ENCODE measurements around the gene CHL1. TPM values are rescaled to one million over a fixed set of nuclear protein-coding genes. Genes with fewer than 3 reads are reported as not detected.

The CHL1 gene
- total and polyA plus RNA-seq, 8 donors: 0.23 to 3.4 (median 2.0) TPM

DNA sequence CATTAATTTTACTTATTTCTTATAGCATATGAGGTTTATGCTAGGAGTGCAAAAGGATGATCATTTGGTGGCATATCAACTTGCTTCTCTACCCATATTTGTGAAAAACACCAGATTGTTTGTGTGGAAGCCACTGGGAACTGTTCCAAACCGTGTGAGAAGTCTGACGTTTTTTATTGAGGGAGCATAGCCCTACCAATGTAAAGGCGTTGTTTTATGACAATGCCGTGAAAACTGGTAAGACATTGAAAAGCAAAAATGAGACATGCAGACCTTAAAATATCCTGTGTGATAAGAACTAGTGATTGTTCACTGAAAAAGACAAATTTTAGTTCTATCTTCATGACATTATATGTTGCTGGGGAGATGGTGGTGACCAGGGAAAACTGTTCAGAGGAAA, 87.8 kb downstream of the CHL1 start:
- no peaks in the 10 kb centered on the region for H3K27me3 ChIP-seq
- H3K4me1 ChIP-seq: no peaks in the 10 kb centered on the region
- intact Hi-C loops (cut with DNase I): no loop called here
- no peak for DNase-seq
- FAIRE-seq: no peak
- H3K4me3 ChIP-seq: no peak overlapping the region
- TF ChIP-seq, protein P1, sequence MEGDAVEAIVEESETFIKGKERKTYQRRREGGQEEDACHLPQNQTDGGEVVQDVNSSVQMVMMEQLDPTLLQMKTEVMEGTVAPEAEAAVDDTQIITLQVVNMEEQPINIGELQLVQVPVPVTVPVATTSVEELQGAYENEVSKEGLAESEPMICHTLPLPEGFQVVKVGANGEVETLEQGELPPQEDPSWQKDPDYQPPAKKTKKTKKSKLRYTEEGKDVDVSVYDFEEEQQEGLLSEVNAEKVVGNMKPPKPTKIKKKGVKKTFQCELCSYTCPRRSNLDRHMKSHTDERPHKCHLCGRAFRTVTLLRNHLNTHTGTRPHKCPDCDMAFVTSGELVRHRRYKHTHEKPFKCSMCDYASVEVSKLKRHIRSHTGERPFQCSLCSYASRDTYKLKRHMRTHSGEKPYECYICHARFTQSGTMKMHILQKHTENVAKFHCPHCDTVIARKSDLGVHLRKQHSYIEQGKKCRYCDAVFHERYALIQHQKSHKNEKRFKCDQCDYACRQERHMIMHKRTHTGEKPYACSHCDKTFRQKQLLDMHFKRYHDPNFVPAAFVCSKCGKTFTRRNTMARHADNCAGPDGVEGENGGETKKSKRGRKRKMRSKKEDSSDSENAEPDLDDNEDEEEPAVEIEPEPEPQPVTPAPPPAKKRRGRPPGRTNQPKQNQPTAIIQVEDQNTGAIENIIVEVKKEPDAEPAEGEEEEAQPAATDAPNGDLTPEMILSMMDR (IDR thresholded peaks at IDR 0.05): no peak
- H3K9me3 ChIP-seq: no peaks in the 10 kb centered on the region
- 54 to 56% methylated on average over 4 of the region's 4 CpGs for WGBS, 2 donors
- H3K27ac ChIP-seq: no peak overlapping the region
- no peaks in the 10 kb centered on the region for H3K36me3 ChIP-seq
- no peak for ATAC-seq

DNA sequence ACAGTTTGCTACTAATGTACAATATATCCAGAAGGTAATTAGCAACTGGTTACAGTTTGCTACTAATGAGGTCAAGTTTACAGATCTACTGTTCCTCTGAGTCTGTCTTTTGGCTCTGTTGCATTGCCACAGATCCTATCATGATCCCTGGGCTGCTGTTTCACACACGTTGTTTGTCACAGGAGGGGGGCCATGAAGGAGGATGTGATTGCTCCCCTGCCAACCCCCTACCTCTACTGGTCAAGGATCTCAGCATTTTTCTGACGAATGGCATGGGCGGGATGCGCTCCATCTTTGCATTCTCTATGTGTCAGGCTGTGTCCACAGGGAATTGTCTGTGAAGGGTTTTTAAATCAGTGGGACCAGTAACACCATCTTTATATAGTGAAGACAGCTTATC, 91.9 kb downstream of the CHL1 start:
- H3K27me3 ChIP-seq: peaks cover 0 to 3% (median 0%) of the 10 kb centered on the region in 4 donors
- no peaks in the 10 kb centered on the region for H3K9me3 ChIP-seq
- H3K27ac ChIP-seq: no peak overlapping the region
- intact Hi-C loops (cut with DNase I): no loop called here
- 57 to 59% methylated on average over 4 of the region's 4 CpGs for WGBS, 2 donors
- H3K36me3 ChIP-seq: no peaks in the 10 kb centered on the region
- ATAC-seq (no peak), DNase-seq (no peak), FAIRE-seq (no peak)
- no peaks in the 10 kb centered on the region for H3K4me1 ChIP-seq
- TF ChIP-seq, protein P1 (IDR thresholded peaks at IDR 0.05): no peak
- H3K4me3 ChIP-seq: no peak overlapping the region

DNA sequence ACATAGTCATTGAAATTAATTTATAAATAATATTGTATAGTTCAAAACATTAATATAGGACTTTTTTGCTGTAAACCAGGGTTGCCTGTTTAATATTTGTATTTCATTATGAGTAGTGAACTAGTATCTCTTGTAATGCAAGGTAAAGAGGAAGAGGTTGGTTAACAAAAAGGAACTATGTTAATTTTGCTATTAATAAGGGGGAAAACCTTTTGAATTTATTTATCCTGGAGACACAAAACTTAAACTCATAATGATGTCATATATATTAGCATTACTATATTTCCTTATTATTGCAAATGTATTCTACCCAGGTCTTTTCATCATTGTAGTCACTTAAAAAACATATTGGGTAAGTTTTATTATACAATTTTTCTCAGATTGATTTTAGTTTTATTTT, 94.5 kb downstream of the CHL1 start:
- TF ChIP-seq, protein P1 (IDR thresholded peaks at IDR 0.05): no peak
- intact Hi-C loops (cut with DNase I): no loop called here

DNA sequence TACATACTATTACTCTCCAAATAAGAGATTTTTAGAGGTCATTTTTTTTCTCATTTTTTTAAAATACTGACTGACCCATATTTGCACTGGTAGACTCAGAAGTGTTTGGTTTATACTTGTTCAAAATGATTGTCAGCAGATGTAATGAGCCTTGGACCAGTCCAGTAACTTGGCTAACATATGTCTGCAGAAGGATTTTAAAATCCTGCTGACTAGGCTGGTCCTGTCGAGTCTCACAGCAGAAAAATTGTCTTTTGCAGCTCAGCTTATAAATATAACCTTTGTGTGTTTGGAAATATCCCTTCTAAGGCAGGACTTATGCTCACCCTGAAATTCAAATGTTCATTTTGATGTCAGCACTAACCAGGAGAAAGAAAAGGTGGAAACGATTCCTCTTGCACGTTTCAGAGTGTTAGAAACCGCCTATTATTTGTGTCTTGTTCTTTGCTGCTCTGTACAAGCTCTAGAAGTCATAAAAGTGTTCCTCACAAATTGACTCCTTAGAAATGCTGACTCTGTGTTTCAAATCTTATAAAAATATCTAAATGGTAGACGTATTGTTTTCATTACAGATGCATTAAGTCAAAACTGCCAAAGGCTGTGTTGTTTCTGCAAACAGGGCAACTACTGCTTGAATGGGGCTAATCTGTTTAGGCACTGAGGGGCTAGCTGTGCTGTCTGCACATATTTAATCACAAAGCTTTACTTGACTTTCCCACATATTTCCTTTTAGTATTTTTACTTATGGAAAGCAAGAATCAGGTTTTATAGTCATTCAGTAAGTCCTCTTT, 95.3 kb downstream of the CHL1 start:
- DNase-seq: no peak
- H3K27me3 ChIP-seq: peaks cover 0 to 3% (median 0%) of the 10 kb centered on the region in 4 donors
- intact Hi-C loops (cut with DNase I): no loop called here
- TF ChIP-seq, protein P1 (IDR thresholded peaks at IDR 0.05): no peak
- FAIRE-seq: no peak
- no peaks in the 10 kb centered on the region for H3K4me1 ChIP-seq
- no peak for ATAC-seq
- no peaks in the 10 kb centered on the region for H3K9me3 ChIP-seq
- H3K36me3 ChIP-seq: no peaks in the 10 kb centered on the region
- no peak overlapping the region for H3K27ac ChIP-seq
- 45 to 46% methylated on average over 5 of the region's 5 CpGs for WGBS, 2 donors
- H3K4me3 ChIP-seq: no peak overlapping the region

More for the DNA sequence above, 94.5 kb downstream of the CHL1 start:
- peaks cover 0 to 3% (median 0%) of the 10 kb centered on the region in 4 donors for H3K27me3 ChIP-seq
- FAIRE-seq (peak; percentile 41), DNase-seq (no peak), ATAC-seq (no peak)
- H3K9me3 ChIP-seq: no peaks in the 10 kb centered on the region
- H3K4me1 ChIP-seq: no peaks in the 10 kb centered on the region
- no peak overlapping the region for H3K27ac ChIP-seq
- H3K4me3 ChIP-seq: no peak overlapping the region
- no peaks in the 10 kb centered on the region for H3K36me3 ChIP-seq

DNA sequence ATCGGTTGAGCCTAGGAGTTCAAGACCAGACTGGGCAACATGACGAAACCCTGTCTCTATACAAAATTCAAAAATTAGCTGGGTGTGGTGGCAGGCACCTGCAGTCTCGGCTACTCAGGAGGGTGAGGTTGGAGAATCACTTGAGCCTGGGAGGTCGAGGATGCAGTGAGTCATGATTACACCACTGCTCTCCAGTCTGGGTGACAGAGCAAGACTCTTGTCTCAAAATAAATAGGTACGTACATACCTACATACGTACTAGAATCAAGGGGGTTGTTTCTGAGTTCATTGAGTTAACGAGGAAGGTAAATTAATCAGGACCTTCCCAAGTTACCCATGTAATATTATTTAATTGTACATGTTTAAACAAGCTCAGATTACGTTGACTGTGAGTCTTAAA, 97.5 kb downstream of the CHL1 start:
- ATAC-seq (no peak), FAIRE-seq (no peak), DNase-seq (no peak)
- Histone ChIP-seq H3K27ac (no peak overlapping the region), H3K4me3 (no peak overlapping the region), H3K4me1 (no peaks in the 10 kb centered on the region), H3K9me3 (no peaks in the 10 kb centered on the region), H3K36me3 (no peaks in the 10 kb centered on the region), H3K27me3 (peaks cover 0 to 3% (median 0%) of the 10 kb centered on the region in 4 donors)
- TF ChIP-seq, protein P1 (IDR thresholded peaks at IDR 0.05): no peak
- intact Hi-C loops (cut with DNase I): no loop called here
- WGBS, 2 donors: 64 to 73% methylated on average over 8 of the region's 8 CpGs
